Ascending aorta (tissue), 2 donors: ENCODE results near the gene NCK2. TPM values are rescaled to one million over a fixed set of nuclear protein-coding genes. Genes with fewer than 3 reads are reported as not detected.

Experiments used
- DNase-seq, 2 donors: peaks; one replicate each; pipeline ENCODE4 v3.0.0-alpha.2; 2019; ENCODE audit warnings: low spot score in 2 of 2
- H3K27ac ChIP-seq, 2 donors: fragments of 200-600 bp; sonication (generic); one replicate each; pipeline ENCODE4 v1.5.1; 2016 to 2017; ENCODE audit warnings: mild to moderate bottlenecking in 1 of 2
- H3K27me3 ChIP-seq: fragments of 200-600 bp; sonication (generic); one replicate; pipeline ENCODE4 v1.5.1; 2017
- H3K36me3 ChIP-seq, 2 donors: fragments of 200-600 bp; sonication (generic); one replicate each; pipeline ENCODE4 v1.5.1; 2016
- H3K4me1 ChIP-seq, 2 donors: fragments of 200-600 bp; sonication (generic); one replicate each; pipeline ENCODE4 v1.5.1; 2016 to 2017; ENCODE audit warnings: mild to moderate bottlenecking in 1 of 2
- H3K4me3 ChIP-seq, 2 donors: fragments of 200-600 bp; sonication (generic); one replicate each; pipeline ENCODE4 v1.5.1; 2016 to 2017; ENCODE audit warnings: mild to moderate bottlenecking in 1 of 2
- H3K9me3 ChIP-seq, 2 donors: fragments of 200-600 bp; sonication (generic); one replicate each; pipeline ENCODE4 v1.5.1; 2016
- CTCF ChIP-seq, 3 experiments: fragments of 200-600 bp in 2 of 3; fragments of 450-650 bp in 1 of 3; sonication (generic) in 2 of 3; IDR thresholded peaks; one replicate each; pipeline ENCODE4 v1.5.1; 2016 to 2019; ENCODE audit warnings: antibody characterized with exemption in 3 of 3, mild to moderate bottlenecking in 1 of 3, moderate library complexity in 1 of 3
- intact Hi-C: fragments of 100-400 bp; cut with DNase I; formaldehyde crosslinking; loops from one replicate; pipeline ENCODE4 v1.15.1; 2023
- total RNA-seq: library from RNA; depleted of rRNA; stranded (reverse); fragments of >200 nt; gene quantifications from one replicate; pipeline ENCODE4 v1.1.0, GENCODE V29; 2016

Gene NCK2
- total RNA-seq, 1 donor from 2014 or later = 57.6 TPM

- TF ChIP-seq CTCF (IDR thresholded peaks at IDR 0.05) = no peak
- no peak for DNase-seq
- Histone ChIP-seq H3K4me3 (no peak overlapping the region), H3K9me3 (no peaks in the 10 kb centered on the region), H3K27me3 (no peaks in the 10 kb centered on the region), H3K4me1 (peaks cover 7 to 25% of the 10 kb centered on the region in 2 donors), H3K27ac (no peak overlapping the region), H3K36me3 (no peaks in the 10 kb centered on the region)
- intact Hi-C loops = loop anchor here (5.0 kb wide), 1 partner anchor 62 kb away; no protein-coding TSS in a partner anchor
Observed at GRCh38 chr2:105809723-105810122, 65.0 kb downstream of the NCK2 start.

DNA sequence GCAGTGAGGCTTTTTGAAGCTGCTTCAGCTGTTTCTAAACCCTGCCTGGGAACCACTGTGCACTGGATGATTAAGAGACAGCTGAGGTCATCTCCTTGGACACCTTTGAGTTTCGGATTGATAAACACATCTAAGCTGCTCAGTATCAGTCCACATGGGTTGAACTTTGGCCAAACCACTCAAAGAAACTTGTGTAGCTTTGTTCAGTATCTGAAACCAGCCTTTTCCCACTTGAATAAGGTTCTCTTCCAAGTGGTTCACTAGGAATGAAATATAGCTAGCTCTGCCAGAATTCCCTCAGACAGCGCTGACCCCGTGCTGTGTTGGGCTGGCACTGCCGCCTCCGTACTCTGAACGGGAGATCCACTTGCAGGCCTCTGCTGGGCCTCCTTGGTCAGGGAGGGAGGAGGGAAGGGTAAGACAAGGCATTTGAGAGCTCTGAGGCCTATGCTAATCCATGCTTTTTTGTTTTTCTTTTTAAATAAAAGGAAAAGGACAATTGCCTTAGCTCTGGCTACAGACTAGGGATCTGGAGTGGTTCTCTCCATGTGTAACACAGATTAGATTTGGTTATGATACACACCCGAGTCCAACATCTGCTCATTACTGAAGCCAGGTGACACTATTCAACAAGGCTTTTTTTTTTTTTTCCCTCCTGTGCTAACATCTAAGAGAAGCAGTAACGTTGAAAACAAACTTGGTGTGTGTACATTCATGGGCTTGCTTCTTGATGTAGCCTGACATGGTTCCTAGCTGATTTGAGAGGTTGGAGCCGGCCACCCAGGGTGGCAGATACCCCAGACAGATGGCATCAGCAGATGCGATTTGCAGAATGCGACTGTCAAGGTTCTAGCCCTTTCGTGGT is 67.7 kb downstream of the NCK2 start:
- intact Hi-C loops = loop anchor here (5.0 kb wide), 1 partner anchor 65 kb away; no protein-coding TSS in a partner anchor
- no peaks in the 10 kb centered on the region for H3K27me3 ChIP-seq
- TF ChIP-seq CTCF (IDR thresholded peaks at IDR 0.05) = peak in 1 of 3 experiments; percentile 23
- no peaks in the 10 kb centered on the region for H3K9me3 ChIP-seq
- H3K36me3 ChIP-seq = peaks cover 0 to 7% of the 10 kb centered on the region in 2 donors
- peak overlapping the region in 1 of 2 donors; percentile 13 for H3K4me3 ChIP-seq
- DNase-seq = no peak
- H3K4me1 ChIP-seq = peaks cover 7 to 27% of the 10 kb centered on the region in 2 donors
- H3K27ac ChIP-seq = peak overlapping the region; percentile 31 to 42

- no peak for DNase-seq
- peaks cover 7 to 27% of the 10 kb centered on the region in 2 donors for H3K4me1 ChIP-seq
- H3K4me3 ChIP-seq = no peak overlapping the region
- H3K36me3 ChIP-seq = peaks cover 0 to 8% of the 10 kb centered on the region in 2 donors
- intact Hi-C loops = loop anchor here (5.0 kb wide), 1 partner anchor 66 kb away; no protein-coding TSS in a partner anchor
- no peak for TF ChIP-seq CTCF (IDR thresholded peaks at IDR 0.05)
- H3K9me3 ChIP-seq = no peaks in the 10 kb centered on the region
- peak overlapping the region; percentile 31 to 42 for H3K27ac ChIP-seq
- H3K27me3 ChIP-seq = no peaks in the 10 kb centered on the region
Observed at GRCh38 chr2:105813045-105813315, 68.3 kb downstream of the NCK2 start.

DNA sequence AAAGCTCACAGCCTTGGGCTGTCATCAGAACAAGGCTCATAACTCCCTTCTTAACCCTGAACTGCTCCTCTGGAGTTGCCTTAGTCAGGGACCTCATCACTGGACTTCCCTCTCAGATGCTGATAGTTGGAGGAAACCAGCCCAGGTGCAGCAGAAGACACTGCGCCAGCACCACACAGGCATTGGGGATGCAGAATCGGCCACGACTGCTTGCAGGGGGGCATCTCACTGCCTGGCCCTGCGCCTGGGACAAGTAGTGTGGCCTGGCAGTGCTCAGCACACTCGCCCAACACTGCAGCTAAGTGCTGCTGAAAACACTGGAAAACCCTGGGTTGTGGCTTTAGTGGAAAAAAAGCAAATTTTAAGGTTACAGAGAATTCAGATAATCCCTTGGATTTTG is 68.7 kb downstream of the NCK2 start:
- Histone ChIP-seq H3K27me3 (no peaks in the 10 kb centered on the region), H3K4me1 (peaks cover 7 to 27% of the 10 kb centered on the region in 2 donors), H3K36me3 (peaks cover 0 to 8% of the 10 kb centered on the region in 2 donors), H3K9me3 (no peaks in the 10 kb centered on the region), H3K27ac (peak overlapping the region; percentile 31 to 42), H3K4me3 (no peak overlapping the region)
- intact Hi-C loops = loop anchor here (5.0 kb wide), 1 partner anchor 66 kb away; no protein-coding TSS in a partner anchor
- no peak for DNase-seq
- TF ChIP-seq CTCF (IDR thresholded peaks at IDR 0.05) = no peak

DNA sequence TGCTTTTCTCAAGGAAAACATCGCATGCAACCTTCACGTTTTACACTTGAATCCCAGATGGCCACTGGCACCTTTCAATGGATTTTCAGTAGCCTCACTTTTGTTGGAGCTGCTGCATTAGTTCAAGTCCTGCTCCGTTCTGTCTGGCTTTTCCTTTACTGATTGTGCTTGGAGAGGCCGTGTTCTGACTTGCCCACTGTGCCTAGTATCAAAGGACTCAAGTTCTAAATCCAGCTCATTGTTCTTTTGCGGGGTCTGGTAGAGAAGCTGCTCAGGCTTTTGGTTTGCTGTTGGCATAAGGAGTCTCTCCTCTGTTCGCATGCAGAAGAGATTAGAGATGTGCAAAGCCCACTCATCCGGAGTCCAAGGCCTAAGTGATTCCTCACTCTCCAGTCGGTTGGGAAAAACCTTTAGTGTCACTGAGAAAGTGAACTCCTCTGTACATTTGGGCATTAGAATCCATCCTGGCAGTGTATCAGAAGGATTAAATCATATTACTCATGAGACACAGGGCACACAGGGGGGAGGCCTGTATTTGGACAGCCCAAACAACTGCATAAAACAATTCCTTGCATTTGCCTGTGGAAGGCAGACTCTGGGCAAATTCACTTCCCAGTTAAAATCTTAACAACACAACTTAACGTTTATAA is 69.7 kb downstream of the NCK2 start:
- Histone ChIP-seq H3K36me3 (peaks cover 0 to 8% of the 10 kb centered on the region in 2 donors), H3K27ac (no peak overlapping the region), H3K27me3 (no peaks in the 10 kb centered on the region), H3K4me1 (peaks cover 7 to 27% of the 10 kb centered on the region in 2 donors), H3K4me3 (no peak overlapping the region), H3K9me3 (no peaks in the 10 kb centered on the region)
- TF ChIP-seq CTCF (IDR thresholded peaks at IDR 0.05) = no peak
- intact Hi-C loops = loop anchor here (5.0 kb wide), 1 partner anchor 67 kb away; no protein-coding TSS in a partner anchor
- no peak for DNase-seq
